T follicular helper cell (primary cell): ENCODE results near the gene PCDHGC3.

Experiments
- DNase-seq: peaks from one replicate; pipeline ENCODE4 v3.0.0-alpha.2; 2020; ENCODE audit warnings: low read depth

PCDHGC3 gene

GRCh38 chr5:141508440-141508797, 32.7 kb downstream of the PCDHGC3 start:
- DNase-seq: no peak

- DNase-seq: no peak
Observed at GRCh38 chr5:141508798-141509611, 33.2 kb downstream of the PCDHGC3 start.

- DNase-seq: no peak
Observed at GRCh38 chr5:141510160-141510559, 34.4 kb downstream of the PCDHGC3 start.

GRCh38 chr5:141510850-141511601, 35.3 kb downstream of the PCDHGC3 start:
- no peak for DNase-seq

GRCh38 chr5:141511771-141512325, 36.1 kb downstream of the PCDHGC3 start:
- no peak for DNase-seq

- peak; percentile 76 for DNase-seq
Observed at GRCh38 chr5:141512390-141512910, 36.7 kb downstream of the PCDHGC3 start.

- DNase-seq: no peak
Observed at GRCh38 chr5:141512911-141513626, 37.3 kb downstream of the PCDHGC3 start.

- peak; percentile 19 for DNase-seq
Observed at GRCh38 chr5:141513627-141514329, 38.0 kb downstream of the PCDHGC3 start.

- DNase-seq: no peak
Observed at GRCh38 chr5:141514330-141515133, 38.8 kb downstream of the PCDHGC3 start.

GRCh38 chr5:141515141-141515540, 39.4 kb downstream of the PCDHGC3 start:
- no peak for DNase-seq

- DNase-seq: no peak
Observed at GRCh38 chr5:141515946-141516671, 40.3 kb downstream of the PCDHGC3 start.

GRCh38 chr5:141516672-141517025, 40.9 kb downstream of the PCDHGC3 start:
- DNase-seq: no peak

GRCh38 chr5:141517312-141517711, 41.5 kb downstream of the PCDHGC3 start:
- DNase-seq: no peak

- DNase-seq: no peak
Observed at GRCh38 chr5:141517880-141518617, 42.3 kb downstream of the PCDHGC3 start.

- no peak for DNase-seq
Observed at GRCh38 chr5:141518618-141519015, 42.9 kb downstream of the PCDHGC3 start.

- DNase-seq: no peak
Observed at GRCh38 chr5:141519605-141520565, 44.1 kb downstream of the PCDHGC3 start.

- DNase-seq: no peak
Observed at GRCh38 chr5:141521244-141521781, 45.5 kb downstream of the PCDHGC3 start.

GRCh38 chr5:141522301-141522700, 46.5 kb downstream of the PCDHGC3 start:
- DNase-seq: no peak
